ENCODE results near the gene SCUBE2.

Gene SCUBE2

GRCh38 chr11:9042488-9042887, 48.9 kb downstream of the SCUBE2 start:
- no peak for TF ChIP-seq CTCF (conservative IDR thresholded peaks at IDR 0.05; ENCODE audit: low read depth, low read length)
- no peak for DNase-seq (ENCODE audit: low read depth)
- no peak overlapping the region for H3K4me3 ChIP-seq (ENCODE audit: low read depth, low read length)

DNA sequence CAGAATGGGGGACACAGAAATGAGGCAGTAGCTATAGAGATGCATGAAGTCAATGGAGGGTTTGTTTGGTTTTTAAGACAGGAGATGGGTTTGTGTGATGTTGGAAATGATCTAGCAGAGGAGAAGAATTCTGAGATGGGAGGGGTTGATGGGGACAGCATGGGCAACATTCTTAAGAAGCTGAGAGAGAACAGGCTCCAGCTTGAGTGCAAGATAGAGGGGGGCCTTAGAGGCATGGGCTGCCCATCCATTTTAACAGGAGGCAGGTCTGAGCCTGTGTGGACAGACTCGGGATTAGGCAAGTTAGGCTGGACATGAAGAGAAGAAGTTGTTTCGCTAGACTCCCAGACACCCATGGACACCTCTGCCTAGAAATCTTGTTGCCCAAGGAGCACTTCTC, 49.7 kb downstream of the SCUBE2 start:
- TF ChIP-seq CTCF (conservative IDR thresholded peaks at IDR 0.05; ENCODE audit: low read depth, low read length): no peak
- H3K4me3 ChIP-seq (ENCODE audit: low read depth, low read length): no peak overlapping the region
- DNase-seq (ENCODE audit: low read depth): no peak

GRCh38 chr11:9040410-9040809, 51.0 kb downstream of the SCUBE2 start:
- no peak for DNase-seq (ENCODE audit: low read depth)
- TF ChIP-seq CTCF (conservative IDR thresholded peaks at IDR 0.05; ENCODE audit: low read depth, low read length): no peak
- no peak overlapping the region for H3K4me3 ChIP-seq (ENCODE audit: low read depth, low read length)

DNA sequence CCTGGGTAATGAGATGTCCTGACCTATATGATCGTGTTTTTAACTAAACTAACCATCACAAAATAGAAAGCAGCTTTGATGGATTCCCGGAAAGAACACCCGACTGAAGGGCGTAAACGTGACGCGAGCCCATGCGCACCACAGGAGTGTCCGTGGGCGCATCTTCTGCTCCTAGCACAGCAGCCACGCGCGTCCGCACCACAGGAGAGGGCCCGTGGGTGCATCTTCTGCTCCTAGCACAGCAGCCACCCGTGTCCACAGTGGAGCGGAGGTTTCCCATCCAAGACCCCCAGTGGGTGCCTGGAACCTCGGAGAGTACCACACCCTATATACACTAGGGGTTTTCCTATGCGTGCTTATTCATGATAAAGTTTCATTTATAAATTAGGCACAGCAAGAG, 51.5 kb downstream of the SCUBE2 start:
- DNase-seq (ENCODE audit: low read depth): no peak
- H3K4me3 ChIP-seq (ENCODE audit: low read depth, low read length): no peak overlapping the region
- no peak for TF ChIP-seq CTCF (conservative IDR thresholded peaks at IDR 0.05; ENCODE audit: low read depth, low read length)

GRCh38 chr11:9039198-9039597, 52.2 kb downstream of the SCUBE2 start:
- DNase-seq (ENCODE audit: low read depth): peak; percentile 72
- no peak for TF ChIP-seq CTCF (conservative IDR thresholded peaks at IDR 0.05; ENCODE audit: low read depth, low read length)

GRCh38 chr11:9038541-9038940, 52.9 kb downstream of the SCUBE2 start:
- no peak overlapping the region for H3K4me3 ChIP-seq (ENCODE audit: low read depth, low read length)
- DNase-seq (ENCODE audit: low read depth): no peak
- TF ChIP-seq CTCF (conservative IDR thresholded peaks at IDR 0.05; ENCODE audit: low read depth, low read length): no peak

More at GRCh38 chr11:9039198-9039597, 52.2 kb downstream of the SCUBE2 start:
- no peak overlapping the region for H3K4me3 ChIP-seq (ENCODE audit: low read depth, low read length)

DNA sequence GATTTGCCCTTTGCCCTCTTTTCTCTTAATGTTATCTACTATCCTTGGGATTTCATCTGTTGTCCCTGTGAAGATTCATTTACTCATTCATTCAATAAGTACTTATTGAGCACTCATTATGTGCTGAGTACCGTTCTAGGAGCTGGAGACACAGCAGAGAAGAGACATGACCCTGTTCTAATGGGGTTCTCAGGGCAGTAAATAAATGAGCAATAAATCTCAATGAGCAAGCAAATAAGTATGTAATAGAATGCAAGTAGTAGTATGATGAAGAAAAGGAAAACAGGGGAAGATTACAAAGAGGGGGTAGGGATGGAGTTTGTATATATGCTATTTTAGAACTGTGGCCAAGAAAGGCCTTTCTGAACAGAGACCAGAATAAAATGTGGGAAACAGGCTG, 53.4 kb downstream of the SCUBE2 start:
- DNase-seq (ENCODE audit: low read depth): no peak
- no peak for TF ChIP-seq CTCF (conservative IDR thresholded peaks at IDR 0.05; ENCODE audit: low read depth, low read length)
- H3K4me3 ChIP-seq (ENCODE audit: low read depth, low read length): no peak overlapping the region
